ENCODE measurements around the gene CDK5R2. TPM values are rescaled to one million over a fixed set of nuclear protein-coding genes. Genes with fewer than 3 reads are reported as not detected.

Gene CDK5R2
- total RNA-seq, 4 donors from 2014 or later = not detected

DNA sequence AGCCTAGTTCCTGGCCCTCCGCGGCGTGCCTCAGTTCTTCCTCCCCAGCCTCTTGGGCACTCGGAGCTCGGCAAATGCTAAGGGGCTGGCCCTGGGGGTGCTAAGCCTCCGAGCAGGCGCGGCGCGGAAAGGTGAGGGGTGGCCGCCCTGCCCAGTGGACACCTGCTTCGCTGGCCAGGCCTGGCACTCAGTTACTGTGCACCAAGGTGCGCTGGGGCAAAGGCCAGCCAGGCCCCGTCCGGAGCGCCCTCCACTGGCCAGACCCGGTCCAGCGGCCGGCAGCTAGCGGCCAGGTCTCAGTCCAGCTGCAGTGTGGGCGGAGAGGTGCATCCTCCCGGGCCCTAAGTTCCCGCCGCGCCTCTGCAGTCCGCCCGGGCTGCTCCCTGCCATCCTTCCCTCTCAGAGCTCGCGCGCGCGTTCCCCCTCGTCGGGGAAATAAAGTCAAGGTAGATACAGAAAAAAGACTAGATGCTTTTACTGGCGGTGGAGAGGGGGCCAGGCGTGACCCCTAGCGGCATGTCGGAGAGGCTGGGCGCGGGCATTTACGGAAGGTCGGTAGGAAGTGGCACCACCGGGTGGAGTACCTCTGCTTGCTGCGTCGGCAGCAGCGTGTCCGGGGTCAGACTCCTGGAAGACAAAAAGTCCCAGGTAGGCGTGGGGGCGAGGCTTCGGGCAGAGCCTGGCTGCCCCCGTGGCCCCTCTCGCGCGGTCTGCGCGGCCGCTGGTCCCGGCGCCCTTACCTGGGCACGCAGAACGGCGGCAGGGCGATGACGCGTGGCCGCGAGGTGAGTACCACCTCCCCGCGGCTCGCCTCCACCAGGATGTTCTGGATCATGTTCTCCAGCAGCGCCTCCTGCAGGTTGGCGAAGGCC is 43.2 kb downstream of the CDK5R2 start:
- Histone ChIP-seq H3K4me3 (peak overlapping the region in 1 of 4 donors; percentile 36), H3K4me1 (peaks cover 0 to 15% of the 10 kb centered on the region in 2 donors), H3K9me3 (no peaks in the 10 kb centered on the region), H3K27ac (no peak overlapping the region), H3K36me3 (no peaks in the 10 kb centered on the region), H3K27me3 (peaks cover 50 to 63% (median 56%) of the 10 kb centered on the region in 3 donors)
- intact Hi-C loops (cut with DNase I; ENCODE audit: low total_unique reads) (no loop called here), in situ Hi-C loops (cut with MboI; ENCODE audit: low sequenced_read_pairs in 4 of 4) (loop anchor here in 1 of 4 donors (25.0 kb wide), 1 partner anchor 310 kb away; the partner anchor contains the start of gene PTPRN)
- ATAC-seq = no peak
- TF ChIP-seq, protein P1, sequence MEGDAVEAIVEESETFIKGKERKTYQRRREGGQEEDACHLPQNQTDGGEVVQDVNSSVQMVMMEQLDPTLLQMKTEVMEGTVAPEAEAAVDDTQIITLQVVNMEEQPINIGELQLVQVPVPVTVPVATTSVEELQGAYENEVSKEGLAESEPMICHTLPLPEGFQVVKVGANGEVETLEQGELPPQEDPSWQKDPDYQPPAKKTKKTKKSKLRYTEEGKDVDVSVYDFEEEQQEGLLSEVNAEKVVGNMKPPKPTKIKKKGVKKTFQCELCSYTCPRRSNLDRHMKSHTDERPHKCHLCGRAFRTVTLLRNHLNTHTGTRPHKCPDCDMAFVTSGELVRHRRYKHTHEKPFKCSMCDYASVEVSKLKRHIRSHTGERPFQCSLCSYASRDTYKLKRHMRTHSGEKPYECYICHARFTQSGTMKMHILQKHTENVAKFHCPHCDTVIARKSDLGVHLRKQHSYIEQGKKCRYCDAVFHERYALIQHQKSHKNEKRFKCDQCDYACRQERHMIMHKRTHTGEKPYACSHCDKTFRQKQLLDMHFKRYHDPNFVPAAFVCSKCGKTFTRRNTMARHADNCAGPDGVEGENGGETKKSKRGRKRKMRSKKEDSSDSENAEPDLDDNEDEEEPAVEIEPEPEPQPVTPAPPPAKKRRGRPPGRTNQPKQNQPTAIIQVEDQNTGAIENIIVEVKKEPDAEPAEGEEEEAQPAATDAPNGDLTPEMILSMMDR (IDR thresholded peaks at IDR 0.05 in 4 of 5, conservative IDR thresholded peaks at IDR 0.05 in 1 of 5) = peak in 2 of 5 experiments; percentile 39 to 59
- TF ChIP-seq POLR2A (IDR thresholded peaks at IDR 0.05) = no peak
- no peak for DNase-seq

DNA sequence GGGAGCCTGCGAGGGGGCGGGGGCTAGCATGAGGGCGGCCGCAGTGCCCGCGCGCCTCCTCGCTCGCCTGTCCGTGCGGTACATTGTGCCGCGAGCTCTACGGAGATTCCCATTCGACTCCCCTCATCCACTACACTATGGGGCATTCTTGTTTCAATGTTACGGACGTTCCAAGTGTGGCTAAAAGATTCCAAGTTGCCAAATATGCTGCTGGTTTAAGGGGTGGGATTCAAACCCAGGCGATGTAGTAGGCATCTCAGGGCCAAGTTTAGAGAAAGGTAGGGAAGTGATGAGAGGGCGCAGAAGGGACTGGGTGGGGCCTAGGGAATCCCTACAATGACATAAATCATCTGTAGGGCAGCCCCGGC is 43.8 kb downstream of the CDK5R2 start:
- Histone ChIP-seq H3K27me3 (peaks cover 50 to 63% (median 57%) of the 10 kb centered on the region in 3 donors), H3K9me3 (no peaks in the 10 kb centered on the region), H3K27ac (no peak overlapping the region), H3K4me1 (peaks cover 0 to 15% of the 10 kb centered on the region in 2 donors), H3K4me3 (peak overlapping the region in 1 of 4 donors; percentile 36), H3K36me3 (no peaks in the 10 kb centered on the region)
- ATAC-seq (no peak), DNase-seq (no peak)
- TF ChIP-seq, protein P1 (IDR thresholded peaks at IDR 0.05 in 4 of 5, conservative IDR thresholded peaks at IDR 0.05 in 1 of 5) = peak in 1 of 5 experiments; percentile 3
- TF ChIP-seq POLR2A (IDR thresholded peaks at IDR 0.05) = no peak
- intact Hi-C loops (cut with DNase I; ENCODE audit: low total_unique reads) = no loop called here
- in situ Hi-C loops (cut with MboI; ENCODE audit: low sequenced_read_pairs in 4 of 4) = loop anchor here in 1 of 4 donors (25.0 kb wide), 1 partner anchor 309 kb away; the partner anchor contains the start of gene PTPRN

DNA sequence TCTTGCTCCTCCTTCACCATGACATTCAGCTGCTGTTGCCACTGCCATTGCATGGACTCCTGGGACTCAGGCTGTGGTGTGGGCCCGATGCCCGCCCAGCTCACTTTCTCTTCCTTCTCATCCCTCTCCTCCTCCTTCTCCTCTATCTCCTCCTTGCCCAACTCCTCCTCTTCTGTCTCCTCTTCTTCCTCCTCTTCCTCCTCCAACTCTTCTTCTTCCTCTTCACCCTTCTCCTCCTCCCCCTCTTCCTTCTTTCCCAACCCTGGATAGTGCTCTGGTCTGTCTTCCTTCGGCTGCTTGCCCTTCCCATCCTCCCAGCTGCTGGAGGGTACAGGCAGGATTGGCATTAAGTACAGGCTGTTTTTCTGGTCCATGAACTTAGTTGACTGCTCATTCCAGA is 44.5 kb downstream of the CDK5R2 start:
- no peak overlapping the region for H3K4me3 ChIP-seq
- H3K27me3 ChIP-seq = peaks cover 50 to 64% (median 62%) of the 10 kb centered on the region in 3 donors
- H3K9me3 ChIP-seq = no peaks in the 10 kb centered on the region
- H3K27ac ChIP-seq = no peak overlapping the region
- ATAC-seq = no peak
- no peaks in the 10 kb centered on the region for H3K36me3 ChIP-seq
- DNase-seq = no peak
- peaks cover 0 to 15% of the 10 kb centered on the region in 2 donors for H3K4me1 ChIP-seq
- intact Hi-C loops (cut with DNase I; ENCODE audit: low total_unique reads) = no loop called here
- TF ChIP-seq POLR2A (IDR thresholded peaks at IDR 0.05) = no peak
- TF ChIP-seq, protein P1 (IDR thresholded peaks at IDR 0.05 in 4 of 5, conservative IDR thresholded peaks at IDR 0.05 in 1 of 5) = no peak
- in situ Hi-C loops (cut with MboI; ENCODE audit: low sequenced_read_pairs in 4 of 4) = loop anchor here in 1 of 4 donors (25.0 kb wide), 1 partner anchor 308 kb away; the partner anchor contains the start of gene PTPRN

DNA sequence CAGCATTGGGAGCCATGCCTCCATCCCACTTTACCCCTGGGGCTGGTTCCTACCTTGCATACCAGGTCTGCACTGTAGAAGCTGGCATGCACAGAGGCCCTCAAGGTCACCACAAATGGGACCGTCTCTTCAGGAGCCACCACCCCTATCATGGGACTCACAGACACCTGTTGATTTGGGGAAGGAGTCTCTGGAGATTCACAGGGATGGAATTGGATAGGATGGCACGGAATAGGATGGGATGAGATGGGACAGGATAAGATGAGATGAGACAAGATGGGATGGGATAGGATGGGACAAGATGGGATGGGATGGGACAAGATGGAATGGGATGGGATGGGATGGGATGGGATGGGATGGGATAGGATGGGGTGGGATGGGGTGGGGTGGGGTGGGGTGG is 49.8 kb downstream of the CDK5R2 start:
- H3K9me3 ChIP-seq = no peaks in the 10 kb centered on the region
- intact Hi-C loops (cut with DNase I; ENCODE audit: low total_unique reads) (no loop called here), in situ Hi-C loops (cut with MboI; ENCODE audit: low sequenced_read_pairs in 4 of 4) (loop anchor here in 1 of 4 donors (25.0 kb wide), 1 partner anchor 303 kb away; the partner anchor contains the start of gene PTPRN)
- no peaks in the 10 kb centered on the region for H3K36me3 ChIP-seq
- no peak for TF ChIP-seq POLR2A (IDR thresholded peaks at IDR 0.05)
- TF ChIP-seq, protein P1 (IDR thresholded peaks at IDR 0.05 in 4 of 5, conservative IDR thresholded peaks at IDR 0.05 in 1 of 5) = no peak
- DNase-seq (no peak), ATAC-seq (no peak)
- no peak overlapping the region for H3K4me3 ChIP-seq
- H3K4me1 ChIP-seq = no peaks in the 10 kb centered on the region
- H3K27ac ChIP-seq = no peak overlapping the region
- peaks cover 19 to 25% (median 24%) of the 10 kb centered on the region in 3 donors for H3K27me3 ChIP-seq
